Tibial nerve (tissue), 4 donors: ENCODE data around the gene TSPAN3. TPM values are rescaled to one million over a fixed set of nuclear protein-coding genes. Genes with fewer than 3 reads are reported as not detected.

Experiments used
- DNase-seq, 2 donors: peaks; one replicate each; pipeline ENCODE4 v3.0.0-alpha.2; 2019; ENCODE audit warnings: low spot score in 2 of 2
- H3K27ac ChIP-seq, 4 donors: fragments of 200-600 bp; sonication (generic) in 3 of 4; one replicate each; pipeline ENCODE4 v1.5.1; 2017 to 2019; ENCODE audit warnings: mild to moderate bottlenecking in 1 of 4
- H3K27me3 ChIP-seq, 2 donors: fragments of 200-600 bp; sonication (generic) in 1 of 2; one replicate each; pipeline versions ENCODE4 v1.5.1 to v1.6.0; 2017 to 2019
- H3K36me3 ChIP-seq, 3 donors: fragments of 200-600 bp; sonication (generic); one replicate each; pipeline ENCODE4 v1.5.1; 2018 to 2019
- H3K4me1 ChIP-seq, 4 donors: fragments of 200-600 bp; sonication (generic) in 3 of 4; one replicate each; pipeline ENCODE4 v1.5.1; 2017 to 2019
- H3K4me3 ChIP-seq, 4 donors: fragments of 200-600 bp; sonication (generic) in 3 of 4; one replicate each; pipeline ENCODE4 v1.5.1; 2017 to 2019; ENCODE audit warnings: mild to moderate bottlenecking in 1 of 4, moderate library complexity in 1 of 4
- H3K9me3 ChIP-seq, 4 donors: fragments of 200-600 bp; sonication (generic) in 3 of 4; one replicate each; pipeline ENCODE4 v1.5.1; 2017 to 2019
- EP300 ChIP-seq, 2 donors: sonication (generic); formaldehyde crosslinking; IDR thresholded peaks; one replicate each; pipeline ENCODE4 v1.6.1; 2017; ENCODE audit warnings: antibody characterized with exemption in 2 of 2, mild to moderate bottlenecking in 1 of 2
- POLR2A ChIP-seq, 2 donors: fragments of 450-650 bp; IDR thresholded peaks; one replicate each; pipeline ENCODE4 v1.6.1; 2017; ENCODE audit warnings: antibody characterized with exemption in 2 of 2, mild to moderate bottlenecking in 2 of 2, moderate library complexity in 2 of 2
- WGBS, 2 donors: methylation state at CpG; one replicate each; pipeline ENCODE4 v1.1.5; 2018; 5-methylcytosine and 5-hydroxymethylcytosine counted together
- total RNA-seq, 4 donors: library from RNA; depleted of rRNA; stranded (reverse); fragments of >200 nt; gene quantifications; one replicate each; pipeline ENCODE4 v1.1.0, GENCODE V29; 2016
- TF ChIP-seq, protein P1 (sequence below), 5 experiments: fragments of 200-600 bp in 3 of 5; fragments of 450-650 bp in 2 of 5; sonication (generic) in 3 of 5; IDR thresholded peaks; one replicate each; pipeline ENCODE4 v1.5.1; 2016 to 2019; ENCODE audit warnings: antibody characterized with exemption in 5 of 5, mild to moderate bottlenecking in 3 of 5, moderate library complexity in 2 of 5

TSPAN3 gene
- total RNA-seq, 4 donors from 2014 or later: 155 to 229 (median 203) TPM

DNA sequence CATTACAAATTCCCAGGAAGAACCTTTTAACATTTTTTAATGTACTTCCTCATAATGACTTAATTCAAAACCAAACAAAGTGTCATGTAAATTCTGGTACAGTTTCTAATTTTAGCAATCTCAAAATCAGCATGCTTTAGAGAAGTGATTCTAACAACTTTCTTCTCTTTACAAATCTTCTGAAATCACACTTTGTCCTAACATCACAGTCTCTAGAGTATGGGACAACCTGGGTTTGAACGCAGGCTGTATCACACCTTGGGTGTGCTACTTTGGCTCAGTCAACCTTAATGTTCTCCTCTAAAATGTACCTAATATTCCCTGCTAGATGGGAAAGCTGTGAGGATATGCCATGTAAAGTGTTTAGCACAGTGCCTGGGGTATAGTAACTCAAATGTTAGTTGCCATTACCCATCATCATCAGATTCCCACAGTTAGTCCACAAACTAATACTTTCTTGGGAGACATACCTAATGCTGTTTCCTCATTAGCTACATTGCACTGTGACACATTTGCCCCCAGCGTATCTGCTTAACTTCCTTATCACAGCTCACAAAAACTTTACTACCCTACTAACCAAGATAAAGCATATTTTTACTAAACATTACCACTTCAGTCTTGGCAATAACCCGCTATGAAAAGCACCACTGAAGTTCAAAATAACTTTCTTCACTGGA lies 3.1 kb downstream of the TSPAN3 start:
- TF ChIP-seq EP300 (IDR thresholded peaks at IDR 0.05): no peak
- TF ChIP-seq, protein P1, sequence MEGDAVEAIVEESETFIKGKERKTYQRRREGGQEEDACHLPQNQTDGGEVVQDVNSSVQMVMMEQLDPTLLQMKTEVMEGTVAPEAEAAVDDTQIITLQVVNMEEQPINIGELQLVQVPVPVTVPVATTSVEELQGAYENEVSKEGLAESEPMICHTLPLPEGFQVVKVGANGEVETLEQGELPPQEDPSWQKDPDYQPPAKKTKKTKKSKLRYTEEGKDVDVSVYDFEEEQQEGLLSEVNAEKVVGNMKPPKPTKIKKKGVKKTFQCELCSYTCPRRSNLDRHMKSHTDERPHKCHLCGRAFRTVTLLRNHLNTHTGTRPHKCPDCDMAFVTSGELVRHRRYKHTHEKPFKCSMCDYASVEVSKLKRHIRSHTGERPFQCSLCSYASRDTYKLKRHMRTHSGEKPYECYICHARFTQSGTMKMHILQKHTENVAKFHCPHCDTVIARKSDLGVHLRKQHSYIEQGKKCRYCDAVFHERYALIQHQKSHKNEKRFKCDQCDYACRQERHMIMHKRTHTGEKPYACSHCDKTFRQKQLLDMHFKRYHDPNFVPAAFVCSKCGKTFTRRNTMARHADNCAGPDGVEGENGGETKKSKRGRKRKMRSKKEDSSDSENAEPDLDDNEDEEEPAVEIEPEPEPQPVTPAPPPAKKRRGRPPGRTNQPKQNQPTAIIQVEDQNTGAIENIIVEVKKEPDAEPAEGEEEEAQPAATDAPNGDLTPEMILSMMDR (IDR thresholded peaks at IDR 0.05): no peak
- no peak for TF ChIP-seq POLR2A (IDR thresholded peaks at IDR 0.05)
- H3K27me3 ChIP-seq: no peaks in the 10 kb centered on the region
- peak overlapping the region in 1 of 4 donors; percentile 57 for H3K27ac ChIP-seq
- DNase-seq: no peak
- whole genome bisulfite sequencing, 2 donors: 59 to 68% methylated on average over 3 of the region's 3 CpGs
- no peaks in the 10 kb centered on the region for H3K36me3 ChIP-seq
- peaks cover 0 to 53% (median 18%) of the 10 kb centered on the region in 4 donors for H3K4me1 ChIP-seq
- H3K4me3 ChIP-seq: no peak overlapping the region
- H3K9me3 ChIP-seq: no peaks in the 10 kb centered on the region

- H3K4me3 ChIP-seq: no peak overlapping the region
- TF ChIP-seq, protein P1 (IDR thresholded peaks at IDR 0.05): no peak
- TF ChIP-seq EP300 (IDR thresholded peaks at IDR 0.05) (no peak), POLR2A (IDR thresholded peaks at IDR 0.05) (no peak)
- peaks cover 0 to 59% (median 19%) of the 10 kb centered on the region in 4 donors for H3K4me1 ChIP-seq
- no peak for DNase-seq
- H3K36me3 ChIP-seq: no peaks in the 10 kb centered on the region
- no peaks in the 10 kb centered on the region for H3K27me3 ChIP-seq
- peak overlapping the region in 2 of 4 donors; percentile 14 to 28 for H3K27ac ChIP-seq
- H3K9me3 ChIP-seq: no peaks in the 10 kb centered on the region
- WGBS, 2 donors: 54 to 60% methylated on average over 3 of the region's 3 CpGs
Observed at GRCh38 chr15:77066971-77067690, 3.8 kb downstream of the TSPAN3 start.

DNA sequence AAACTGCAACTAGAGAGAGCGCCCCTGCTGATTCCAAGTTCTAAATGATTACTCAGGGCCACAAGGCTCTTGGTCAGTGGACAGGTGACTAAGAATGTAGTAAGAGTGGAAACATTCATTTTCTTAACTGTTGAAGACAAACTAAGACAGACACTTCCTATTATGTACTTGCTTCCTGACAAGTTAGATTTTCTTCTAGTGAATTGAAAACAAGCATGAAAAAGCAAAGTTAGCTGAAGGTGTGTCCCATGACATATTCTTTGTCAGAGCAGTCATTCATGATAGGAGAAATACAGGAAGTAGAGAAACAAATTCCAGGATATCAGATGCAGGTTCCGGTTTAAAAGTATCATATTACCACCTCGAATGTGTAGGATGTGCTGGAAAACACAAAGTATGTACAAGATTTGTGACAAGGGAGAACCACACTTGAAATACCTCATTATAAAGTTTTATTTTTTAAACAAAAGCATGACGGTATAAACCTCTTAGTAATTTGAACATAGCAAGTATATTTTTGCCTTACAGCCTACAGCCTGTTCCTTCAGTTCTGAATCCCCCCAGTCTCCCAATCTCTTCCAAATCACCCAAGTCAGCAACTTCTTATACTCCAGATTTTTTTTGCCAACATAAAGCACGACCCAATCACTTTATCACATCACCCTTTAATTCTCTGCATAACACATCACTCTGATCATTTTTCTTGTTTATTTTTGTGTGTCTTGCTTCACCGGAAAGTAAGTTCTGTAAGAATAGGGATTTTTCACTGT lies 6.2 kb downstream of the TSPAN3 start:
- TF ChIP-seq, protein P1 (IDR thresholded peaks at IDR 0.05): no peak
- TF ChIP-seq POLR2A (IDR thresholded peaks at IDR 0.05) (no peak), EP300 (IDR thresholded peaks at IDR 0.05) (no peak)
- H3K9me3 ChIP-seq: no peaks in the 10 kb centered on the region
- H3K27me3 ChIP-seq: no peaks in the 10 kb centered on the region
- no peak overlapping the region for H3K27ac ChIP-seq
- DNase-seq: no peak
- no peak overlapping the region for H3K4me3 ChIP-seq
- 67 to 69% methylated on average over 6 of the region's 6 CpGs for WGBS, 2 donors
- H3K4me1 ChIP-seq: peaks cover 0 to 75% (median 38%) of the 10 kb centered on the region in 4 donors
- H3K36me3 ChIP-seq: no peaks in the 10 kb centered on the region

DNA sequence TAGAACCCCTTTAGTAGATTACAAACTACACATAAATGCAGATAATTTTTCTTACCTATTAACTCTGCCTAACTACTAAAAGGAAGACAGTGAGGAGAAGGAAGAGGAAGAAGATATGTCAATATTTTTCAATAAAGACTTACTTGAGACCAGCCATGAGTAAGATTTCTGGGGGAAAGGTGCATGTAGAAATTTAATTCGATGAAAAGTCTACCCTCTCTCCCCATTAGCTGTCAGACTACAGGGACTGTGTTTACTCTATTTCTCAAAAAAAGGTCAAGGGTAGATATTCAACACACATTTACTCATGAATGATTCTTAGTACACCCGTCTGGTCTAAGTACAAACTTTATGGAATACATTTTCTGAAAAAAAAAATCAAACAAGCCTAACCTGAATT lies 6.8 kb downstream of the TSPAN3 start:
- DNase-seq: no peak
- TF ChIP-seq, protein P1 (IDR thresholded peaks at IDR 0.05): no peak
- TF ChIP-seq EP300 (IDR thresholded peaks at IDR 0.05): no peak
- no peak for TF ChIP-seq POLR2A (IDR thresholded peaks at IDR 0.05)
- WGBS, 2 donors: 84 to 94% methylated on average over 2 of the region's 2 CpGs
- Histone ChIP-seq H3K27ac (no peak overlapping the region), H3K36me3 (no peaks in the 10 kb centered on the region), H3K4me1 (peaks cover 0 to 75% (median 39%) of the 10 kb centered on the region in 4 donors), H3K9me3 (no peaks in the 10 kb centered on the region), H3K27me3 (no peaks in the 10 kb centered on the region), H3K4me3 (no peak overlapping the region)
